H9 (cell line): ENCODE data around the gene PDLIM3. TPM values are rescaled to one million over a fixed set of nuclear protein-coding genes. Genes with fewer than 3 reads are reported as not detected.
"Not testable (repeated sequence)": the region's sequence is repeated elsewhere in the genome, so short reads cannot be mapped to it uniquely, and the experiment has no call there.

ENCODE experiments used
- DNase-seq: peaks from one replicate; pipeline ENCODE4 v3.0.0-alpha.2; 2017
- H2AFZ ChIP-seq: one replicate; pipeline ENCODE4 v1.6.1; 2013; ENCODE audit warnings: mild to moderate bottlenecking, low read length, control low read depth, moderate library complexity
- H2AK5ac ChIP-seq: 2 replicates; pipeline ENCODE4 v1.6.1; 2013; ENCODE audit warnings: low read length, control low read depth, mixed read lengths; ENCODE audit not compliant: insufficient read length
- H2BK120ac ChIP-seq: one replicate; pipeline ENCODE4 v1.6.1; 2013; ENCODE audit warnings: low read depth, mild to moderate bottlenecking, low read length, control low read depth, inconsistent platforms; ENCODE audit not compliant: poor library complexity, severe bottlenecking
- H2BK12ac ChIP-seq: 2 replicates; pipeline ENCODE4 v1.6.1; 2013; ENCODE audit warnings: low read length, control low read depth, mixed read lengths, low read depth; ENCODE audit not compliant: insufficient read length
- H2BK15ac ChIP-seq: 2 replicates; pipeline ENCODE4 v1.6.1; 2013; ENCODE audit warnings: low read depth, low read length, control low read depth
- H2BK20ac ChIP-seq: one replicate; pipeline ENCODE4 v1.6.1; 2013; ENCODE audit warnings: low read depth, mild to moderate bottlenecking, low read length, control low read depth, inconsistent platforms; ENCODE audit not compliant: poor library complexity, severe bottlenecking
- H2BK5ac ChIP-seq: 2 replicates; pipeline ENCODE4 v1.6.1; 2013; ENCODE audit warnings: low read length, control low read depth, mixed read lengths; ENCODE audit not compliant: insufficient read length
- H3K14ac ChIP-seq: 2 replicates; pipeline ENCODE4 v1.6.1; 2013; ENCODE audit warnings: low read length, control low read depth; ENCODE audit not compliant: insufficient read depth
- H3K18ac ChIP-seq: 2 replicates; pipeline ENCODE4 v1.6.1; 2013; ENCODE audit warnings: low read depth, mild to moderate bottlenecking, mixed read lengths, low read length, control low read depth; ENCODE audit not compliant: insufficient read length
- H3K23ac ChIP-seq: 2 replicates; pipeline ENCODE4 v1.6.1; 2013; ENCODE audit warnings: low read length, control low read depth, mixed read lengths, low read depth; ENCODE audit not compliant: insufficient read length
- H3K23me2 ChIP-seq: 2 replicates; pipeline ENCODE4 v1.6.1; 2013; ENCODE audit warnings: low read depth, mild to moderate bottlenecking, mixed read lengths, low read length, control low read depth; ENCODE audit not compliant: insufficient read length, poor library complexity, severe bottlenecking
- H3K27ac ChIP-seq: 2 replicates; pipeline ENCODE4 v1.5.1; 2013; ENCODE audit warnings: low read length, control low read depth, mixed read lengths, low read depth; ENCODE audit not compliant: insufficient read length
- H3K27me3 ChIP-seq: 2 replicates; pipeline ENCODE4 v1.6.1; 2013; ENCODE audit warnings: low read length, control low read depth, inconsistent platforms; ENCODE audit not compliant: insufficient read depth
- H3K4ac ChIP-seq: 2 replicates; pipeline ENCODE4 v1.6.1; 2013; ENCODE audit warnings: low read depth, mild to moderate bottlenecking, control low read depth, inconsistent platforms, low read length, moderate library complexity
- H3K4me1 ChIP-seq: 2 replicates; pipeline ENCODE4 v1.6.1; 2013; ENCODE audit warnings: low read length, control low read depth, inconsistent platforms; ENCODE audit not compliant: insufficient read depth
- H3K4me2 ChIP-seq: 2 replicates; pipeline ENCODE4 v1.6.1; 2013; ENCODE audit warnings: low read length, control low read depth, mixed read lengths; ENCODE audit not compliant: insufficient read length, insufficient read depth
- H3K56ac ChIP-seq: 2 replicates; pipeline ENCODE4 v1.6.1; 2013; ENCODE audit warnings: low read depth, mild to moderate bottlenecking, mixed read lengths, low read length, control low read depth; ENCODE audit not compliant: insufficient read length
- H3K79me1 ChIP-seq: 2 replicates; pipeline ENCODE4 v1.6.1; 2013; ENCODE audit warnings: low read depth, mild to moderate bottlenecking, moderate library complexity, low read length, control low read depth, inconsistent platforms; ENCODE audit not compliant: insufficient read depth, poor library complexity, severe bottlenecking
- H3K79me2 ChIP-seq: 2 replicates; pipeline ENCODE4 v1.6.1; 2013; ENCODE audit warnings: low read length, control low read depth, inconsistent platforms; ENCODE audit not compliant: insufficient read depth
- H3K9ac ChIP-seq: 2 replicates; pipeline ENCODE4 v1.6.1; 2013; ENCODE audit warnings: low read length, control low read depth, mixed read lengths; ENCODE audit not compliant: insufficient read length; ENCODE audit errors: extremely low read depth
- H3K9me3 ChIP-seq: one replicate; pipeline ENCODE4 v1.6.1; 2013; ENCODE audit warnings: low read depth, low read length, inconsistent platforms; ENCODE audit not compliant: control insufficient read depth
- H3T11ph ChIP-seq: one replicate; pipeline ENCODE4 v1.6.1; 2013; ENCODE audit warnings: mild to moderate bottlenecking, low read length, control low read depth, inconsistent platforms
- H4K20me1 ChIP-seq: one replicate; pipeline ENCODE4 v1.6.1; 2013; ENCODE audit not compliant: control insufficient read depth, insufficient read length, insufficient read depth
- H4K5ac ChIP-seq: 2 replicates; pipeline ENCODE4 v1.6.1; 2013; ENCODE audit warnings: low read depth, mild to moderate bottlenecking, mixed read lengths, low read length, control low read depth; ENCODE audit not compliant: insufficient read length
- H4K8ac ChIP-seq: replicated peaks from 2 replicates; pipeline ENCODE4 v1.6.1; 2013; ENCODE audit warnings: low read length, control low read depth, mixed read lengths, low read depth; ENCODE audit not compliant: insufficient read length
- H4K91ac ChIP-seq: 2 replicates; pipeline ENCODE4 v1.6.1; 2013; ENCODE audit warnings: low read depth, mild to moderate bottlenecking, moderate library complexity, mixed read lengths, low read length, control low read depth; ENCODE audit not compliant: insufficient read length
- H3K27ac Mint-ChIP-seq, 3 experiments: 2 replicates in 2 of 3; 3 replicates in 1 of 3; pipeline ENCODE4 v1.8.0; 2020 to 2021; ENCODE audit warnings: mixed read lengths in 3 of 3, mild to moderate bottlenecking in 1 of 3, moderate library complexity in 1 of 3
- H3K27me3 Mint-ChIP-seq: 2 replicates; pipeline ENCODE4 v1.8.0; 2021; ENCODE audit warnings: low read depth, mild to moderate bottlenecking, moderate library complexity, mixed read lengths
- H3K36me3 Mint-ChIP-seq, 3 experiments: 2 replicates in 2 of 3; 3 replicates in 1 of 3; pipeline ENCODE4 v1.8.0; 2020 to 2021; ENCODE audit warnings: low read depth in 3 of 3, mixed read lengths in 3 of 3; ENCODE audit not compliant: insufficient read depth in 1 of 3
- H3K4me1 Mint-ChIP-seq, 2 experiments: 2 replicates each; pipeline ENCODE4 v1.8.0; 2020; ENCODE audit warnings: mixed read lengths in 2 of 2
- H3K4me3 Mint-ChIP-seq, 2 experiments: 2 replicates in 1 of 2; 3 replicates in 1 of 2; pipeline ENCODE4 v1.8.0; 2020 to 2021; ENCODE audit warnings: mild to moderate bottlenecking in 2 of 2, mixed read lengths in 2 of 2, moderate library complexity in 1 of 2
- H3K9me3 Mint-ChIP-seq, 2 experiments: 2 replicates in 1 of 2; 3 replicates in 1 of 2; pipeline ENCODE4 v1.8.0; 2020; ENCODE audit warnings: mild to moderate bottlenecking in 2 of 2, mixed read lengths in 2 of 2, moderate library complexity in 1 of 2
- WGBS: extraction: QIAGEN DNeasy Blood & Tissue Kit; methylation state at CpG from one replicate; pipeline ENCODE4 v1.1.7; 2013; ENCODE audit warnings: missing lambda C conversion rate, low lambda C conversion rate, mixed read lengths; ENCODE audit not compliant: insufficient read length; ENCODE audit errors: extremely low coverage; 5-methylcytosine and 5-hydroxymethylcytosine counted together
- total RNA-seq: library from RNA; stranded (reverse); gene quantifications from 2 replicates; pipeline ENCODE4 v1.2.1, GENCODE V29; 2021
- TF ChIP-seq, protein P1 (sequence below): fragments of 200-600 bp; sonication (generic); conservative IDR thresholded peaks from 3 replicates; pipeline ENCODE4 v1.8.0; 2021; ENCODE audit warnings: antibody characterized with exemption, mild to moderate bottlenecking

Gene PDLIM3
- total RNA-seq, 1 experiment from 2014 or later, result 12.0 TPM

DNA sequence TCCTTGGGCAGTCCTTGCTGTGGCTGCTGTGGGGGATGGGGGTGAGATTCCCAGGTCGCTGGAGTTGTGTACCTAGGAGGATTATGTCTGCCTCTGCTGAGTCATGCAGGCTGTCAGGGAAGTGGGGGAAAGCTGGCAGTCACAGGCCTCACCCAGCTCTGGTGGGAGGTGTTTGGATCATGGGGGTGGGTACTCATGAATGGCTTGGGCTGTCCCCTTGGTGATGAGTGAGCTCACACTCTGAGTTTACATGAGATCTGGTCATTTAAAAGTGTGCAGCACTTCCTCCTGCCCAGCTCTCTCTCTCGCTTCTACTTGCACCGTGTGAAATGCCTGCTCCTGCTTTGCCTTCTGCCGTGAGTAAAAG is 24.6 kb upstream of the PDLIM3 start:
- TF ChIP-seq, protein P1, sequence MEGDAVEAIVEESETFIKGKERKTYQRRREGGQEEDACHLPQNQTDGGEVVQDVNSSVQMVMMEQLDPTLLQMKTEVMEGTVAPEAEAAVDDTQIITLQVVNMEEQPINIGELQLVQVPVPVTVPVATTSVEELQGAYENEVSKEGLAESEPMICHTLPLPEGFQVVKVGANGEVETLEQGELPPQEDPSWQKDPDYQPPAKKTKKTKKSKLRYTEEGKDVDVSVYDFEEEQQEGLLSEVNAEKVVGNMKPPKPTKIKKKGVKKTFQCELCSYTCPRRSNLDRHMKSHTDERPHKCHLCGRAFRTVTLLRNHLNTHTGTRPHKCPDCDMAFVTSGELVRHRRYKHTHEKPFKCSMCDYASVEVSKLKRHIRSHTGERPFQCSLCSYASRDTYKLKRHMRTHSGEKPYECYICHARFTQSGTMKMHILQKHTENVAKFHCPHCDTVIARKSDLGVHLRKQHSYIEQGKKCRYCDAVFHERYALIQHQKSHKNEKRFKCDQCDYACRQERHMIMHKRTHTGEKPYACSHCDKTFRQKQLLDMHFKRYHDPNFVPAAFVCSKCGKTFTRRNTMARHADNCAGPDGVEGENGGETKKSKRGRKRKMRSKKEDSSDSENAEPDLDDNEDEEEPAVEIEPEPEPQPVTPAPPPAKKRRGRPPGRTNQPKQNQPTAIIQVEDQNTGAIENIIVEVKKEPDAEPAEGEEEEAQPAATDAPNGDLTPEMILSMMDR, result no peak

DNA sequence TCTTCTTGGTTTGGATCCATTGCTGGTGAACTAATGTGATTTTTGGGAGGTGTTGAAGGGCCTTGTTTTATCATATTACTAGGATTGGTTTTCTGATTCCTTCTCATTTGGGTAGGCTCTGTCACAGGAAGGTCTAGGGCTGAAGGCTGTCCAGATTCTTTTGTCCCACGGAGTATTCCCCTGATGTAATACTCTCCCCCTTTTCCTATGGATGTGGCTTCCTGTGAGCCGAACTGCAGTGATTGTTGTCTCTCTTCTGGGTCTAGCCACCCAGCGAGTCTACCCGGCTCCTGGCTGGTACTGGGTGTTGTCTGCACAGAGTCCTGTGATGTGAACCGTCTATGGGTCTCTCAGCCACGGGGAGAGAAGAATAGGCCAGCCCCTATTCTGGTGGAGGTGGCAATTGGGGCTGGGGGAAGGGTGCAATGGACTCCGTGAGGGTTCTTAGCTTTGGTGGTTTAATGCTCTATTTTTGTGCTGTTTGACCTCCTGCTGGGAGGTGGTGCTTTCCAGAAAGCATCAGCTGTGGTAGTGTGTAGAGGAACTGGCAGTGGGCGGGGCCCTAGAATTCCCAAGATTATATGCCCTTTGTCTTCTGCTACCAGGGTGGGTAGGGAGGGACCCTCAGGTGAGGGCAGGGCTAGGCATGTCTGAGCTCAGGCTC is 24.1 kb upstream of the PDLIM3 start:
- not testable (repeated sequence) for H3K27me3 Mint-ChIP-seq, H4K5ac ChIP-seq, H3K4me2 ChIP-seq, H4K8ac ChIP-seq, H3K23ac ChIP-seq, H2AFZ ChIP-seq, H3T11ph ChIP-seq, H3K79me1 ChIP-seq, H3K79me2 ChIP-seq, H2BK12ac ChIP-seq, H3K23me2 ChIP-seq, H3K4ac ChIP-seq, H3K18ac ChIP-seq, H2BK5ac ChIP-seq, H3K9me3 Mint-ChIP-seq, H2BK20ac ChIP-seq, H2BK15ac ChIP-seq, H3K9me3 ChIP-seq, H4K20me1 ChIP-seq, H3K4me3 Mint-ChIP-seq, DNase-seq, H3K14ac ChIP-seq, H2BK120ac ChIP-seq, H3K27ac ChIP-seq, H3K27me3 ChIP-seq, H3K4me1 ChIP-seq, H3K56ac ChIP-seq, H3K9ac ChIP-seq, H4K91ac ChIP-seq, H2AK5ac ChIP-seq
- H3K27ac Mint-ChIP-seq, result peak overlapping the region in 1 of 3 experiments; percentile 89; a peak in 1 of 7 replicates
- H3K36me3 Mint-ChIP-seq, result peaks cover 0 to 22% (median 1%) of the 10 kb centered on the region in 3 experiments; a peak in 5 of 7 replicates
- no CpG with 5 or more reads among the region's 8 CpGs for WGBS
- peaks cover 16 to 29% of the 10 kb centered on the region in 2 experiments for H3K4me1 Mint-ChIP-seq

More for the DNA sequence above, 24.6 kb upstream of the PDLIM3 start:
- Histone ChIP-seq H3K79me1 (no peaks in the 10 kb centered on the region), H2BK12ac (no peak overlapping the region), H3K23ac (no peak overlapping the region), H2BK120ac (no peak overlapping the region), H3K56ac (no peak overlapping the region), H3K9ac (no peak overlapping the region), H3K27ac (no peak overlapping the region), H4K8ac (no peak overlapping the region), H3K79me2 (no peaks in the 10 kb centered on the region), H2AFZ (no peak overlapping the region), H3K4ac (no peak overlapping the region), H3K23me2 (no peaks in the 10 kb centered on the region), H3K18ac (no peak overlapping the region), H4K91ac (no peak overlapping the region), H4K5ac (no peak overlapping the region), H3K4me2 (no peak overlapping the region), H2AK5ac (no peak overlapping the region), H2BK5ac (no peak overlapping the region), H3K27me3 (no peaks in the 10 kb centered on the region), H2BK20ac (no peak overlapping the region), H3K4me1 (no peaks in the 10 kb centered on the region; the same call in 1 of the 2 replicates), H3K14ac (no peak overlapping the region; the same call in 1 of the 2 replicates), H3T11ph (no peak overlapping the region), H4K20me1 (no peaks in the 10 kb centered on the region), H3K9me3 (no peaks in the 10 kb centered on the region), H2BK15ac (no peak overlapping the region)
- Mint-ChIP-seq H3K4me3 (no peak overlapping the region), H3K36me3 (peaks cover 5 to 27% (median 6%) of the 10 kb centered on the region in 3 experiments; a peak in 6 of 7 replicates), H3K27ac (peak overlapping the region in 2 of 3 experiments; percentile 59 to 89; a peak in 5 of 7 replicates), H3K4me1 (peaks cover 16 to 29% of the 10 kb centered on the region in 2 experiments), H3K9me3 (peaks cover 6 to 11% of the 10 kb centered on the region in 2 experiments; a peak in 3 of 5 replicates), H3K27me3 (peaks cover 3% of the 10 kb centered on the region; the same call in 1 of the 2 replicates)
- DNase-seq, result no peak
- no CpG with 5 or more reads among the region's 4 CpGs for WGBS
